GM18511 (cell line): ENCODE measurements around the gene SLC43A3.

ENCODE experiments used
- ATAC-seq: cut with Tn5 transposase; IDR thresholded peaks from one replicate; pipeline ENCODE4 v1.9.1; 2021; ENCODE audit warnings: mild to moderate bottlenecking, moderate library complexity; ENCODE audit not compliant: unreplicated experiment

SLC43A3 gene

GRCh38 chr11:57360991-57361390 is 65.9 kb downstream of the SLC43A3 start:
- ATAC-seq, result no peak

GRCh38 chr11:57359896-57360690 is 66.8 kb downstream of the SLC43A3 start:
- ATAC-seq, result no peak

GRCh38 chr11:57359396-57359795 is 67.5 kb downstream of the SLC43A3 start:
- no peak for ATAC-seq

GRCh38 chr11:57358991-57359390 is 67.9 kb downstream of the SLC43A3 start:
- ATAC-seq, result no peak

GRCh38 chr11:57358543-57358961 is 68.4 kb downstream of the SLC43A3 start:
- ATAC-seq, result no peak

- no peak for ATAC-seq
These were observed 69.1 kb downstream of the SLC43A3 start for GRCh38 chr11:57357856-57358255.

- ATAC-seq, result no peak
These were observed 69.6 kb downstream of the SLC43A3 start for GRCh38 chr11:57357310-57357709.
